Measurements from ENCODE around the gene TTYH2. TPM values are rescaled to one million over a fixed set of nuclear protein-coding genes. Genes with fewer than 3 reads are reported as not detected.

TTYH2 gene
- total and polyA plus RNA-seq, 2 of the 4 experiments (the other 2 are of a cell fraction), result 2.3 to 6.8 TPM

DNA sequence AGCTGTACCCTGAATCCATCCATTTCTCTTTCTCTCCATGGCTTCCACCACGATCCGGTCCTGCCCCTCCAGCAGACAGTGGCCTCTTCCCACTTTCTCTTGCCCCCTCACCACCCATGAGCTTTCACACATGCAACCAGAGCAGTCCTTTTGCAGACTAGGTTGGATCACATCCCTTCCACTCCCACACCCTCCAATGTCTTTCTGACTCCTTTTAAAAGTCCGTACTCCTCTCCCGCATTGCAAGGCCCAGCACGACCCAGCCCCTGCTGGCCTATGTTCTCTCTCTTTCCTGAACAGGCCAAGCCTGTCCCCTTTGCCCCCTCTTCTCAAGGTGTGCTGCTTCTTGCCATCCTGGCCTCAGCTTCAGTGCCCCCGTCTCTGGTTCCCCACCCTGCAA is 38.2 kb downstream of the TTYH2 start:
- H4K91ac ChIP-seq (ENCODE audit: insufficient read depth, low read depth, low read length), result no peak overlapping the region
- no peak overlapping the region for H3K56ac ChIP-seq (ENCODE audit: extremely low read depth, insufficient read depth, low read length)
- H2AFZ ChIP-seq (replicated peaks; ENCODE audit: low read length, poor library complexity), result peak overlapping the region; percentile 32
- no peak overlapping the region for H4K8ac ChIP-seq (ENCODE audit: low read depth in 2 of 2, low read length in 2 of 2)
- in situ Hi-C loops (cut with MboI; ENCODE audit: low sequenced_read_pairs), result no loop called here
- H3K27me3 ChIP-seq (ENCODE audit: control insufficient read depth, insufficient read depth, low read length), result no peaks in the 10 kb centered on the region
- H3K4me2 ChIP-seq (ENCODE audit: low read depth, low read length), result no peak overlapping the region
- H2AK5ac ChIP-seq (ENCODE audit: low read depth, low read length), result no peak overlapping the region
- no peak overlapping the region for H3K4me3 ChIP-seq (ENCODE audit: insufficient read depth, low read depth, low read length)
- no peak overlapping the region for H2BK5ac ChIP-seq (ENCODE audit: low read depth, low read length, poor library complexity, severe bottlenecking)
- no peaks in the 10 kb centered on the region for H4K20me1 ChIP-seq (ENCODE audit: insufficient read depth, low read length)
- intact Hi-C loops (cut with micrococcal nuclease), result no loop called here
- BruUV-seq (replicated peaks), result no TSS peak
- H3K14ac ChIP-seq (replicated peaks; ENCODE audit: low read depth, low read length), result no peak overlapping the region
- no peaks in the 10 kb centered on the region for H3K9me1 ChIP-seq (ENCODE audit: insufficient read depth, low read length)
- ChIA-PET CTCF (no interaction called here), POLR2A (ENCODE audit: unreplicated experiment) (no interaction called here)
- no peak overlapping the region for H2BK120ac ChIP-seq (ENCODE audit: low read depth, low read length)
- no peaks in the 10 kb centered on the region for H3K79me1 ChIP-seq (ENCODE audit: low read depth in 1 of 2, low read length in 2 of 2)
- no peaks in the 10 kb centered on the region for H3K4me1 ChIP-seq (ENCODE audit: control insufficient read depth, insufficient read depth, low read length)
- H2BK15ac ChIP-seq (ENCODE audit: low read depth, low read length), result no peak overlapping the region
- dilution Hi-C loops (cut with HindIII; ENCODE audit: low sequenced_read_pairs, unreplicated experiment), result no loop called here
- no peak overlapping the region for H2AK9ac ChIP-seq (replicated peaks; ENCODE audit: low read depth, low read length, poor library complexity)
- no peak overlapping the region for H2BK20ac ChIP-seq (ENCODE audit: low read depth, low read length)
- 85% methylated on average over 4 of the region's 6 CpGs; no CpG with 5 or more reads in 1 of the 2 experiments for WGBS, 2 experiments (ENCODE audit: extremely low coverage in 2 of 2, insufficient read length in 1 of 2)
- TF ChIP-seq ELK1 (IDR thresholded peaks at IDR 0.05; ENCODE audit: borderline replicate concordance, low read depth, low read length) (no peak), CEBPB (IDR thresholded peaks at IDR 0.05; ENCODE audit: low read depth, low read length) (no peak)
- DNase-seq (no peak), ATAC-seq (ENCODE audit: low read depth) (no peak)
- no peak overlapping the region for H4K5ac ChIP-seq (ENCODE audit: low read depth, low read length)
- no peak overlapping the region for H3K18ac ChIP-seq (ENCODE audit: low read depth, low read length)
- no peak overlapping the region for H3K23ac ChIP-seq (ENCODE audit: low read depth, low read length)
- H3K36me3 ChIP-seq (ENCODE audit: control insufficient read depth, insufficient read depth, low read length), result no peaks in the 10 kb centered on the region
- H3K4ac ChIP-seq (ENCODE audit: low read depth, low read length), result no peak overlapping the region
- no peak overlapping the region for H3K9ac ChIP-seq (ENCODE audit: low read depth, low read length)
- H3K9me3 ChIP-seq (ENCODE audit: control insufficient read depth, insufficient read depth, low read length), result no peaks in the 10 kb centered on the region
- no peak overlapping the region for H3K27ac ChIP-seq (ENCODE audit: insufficient read depth, low read length)
